Femur (tissue), 1 donor: ENCODE measurements around the gene ATF3.

ENCODE experiments used
- DNase-seq: peaks from one replicate; pipeline ENCODE4 v3.0.0-alpha.2; 2017

ATF3 gene

GRCh38 chr1:212609701-212610574 is 1.4 kb downstream of the ATF3 start:
- DNase-seq: no peak

DNA sequence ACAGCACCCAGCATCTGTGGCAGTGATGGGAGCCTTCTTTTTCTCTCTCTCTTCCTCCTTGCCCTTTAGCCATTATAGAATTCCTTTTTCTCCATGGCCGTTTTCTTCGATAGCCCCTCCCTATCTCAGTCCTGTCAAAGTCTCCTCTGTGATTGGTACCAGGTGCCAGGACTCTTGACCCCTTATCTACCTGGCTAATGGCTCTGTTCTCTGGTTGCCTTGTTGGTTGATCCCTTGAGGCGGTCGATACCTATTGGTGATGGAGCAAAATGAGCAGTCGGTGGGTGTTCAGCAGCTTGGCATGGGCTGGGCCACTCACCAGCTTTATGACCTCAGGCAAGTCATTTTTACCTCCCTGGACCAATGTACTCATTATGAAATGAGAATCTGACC is 2.0 kb downstream of the ATF3 start:
- no peak for DNase-seq

DNA sequence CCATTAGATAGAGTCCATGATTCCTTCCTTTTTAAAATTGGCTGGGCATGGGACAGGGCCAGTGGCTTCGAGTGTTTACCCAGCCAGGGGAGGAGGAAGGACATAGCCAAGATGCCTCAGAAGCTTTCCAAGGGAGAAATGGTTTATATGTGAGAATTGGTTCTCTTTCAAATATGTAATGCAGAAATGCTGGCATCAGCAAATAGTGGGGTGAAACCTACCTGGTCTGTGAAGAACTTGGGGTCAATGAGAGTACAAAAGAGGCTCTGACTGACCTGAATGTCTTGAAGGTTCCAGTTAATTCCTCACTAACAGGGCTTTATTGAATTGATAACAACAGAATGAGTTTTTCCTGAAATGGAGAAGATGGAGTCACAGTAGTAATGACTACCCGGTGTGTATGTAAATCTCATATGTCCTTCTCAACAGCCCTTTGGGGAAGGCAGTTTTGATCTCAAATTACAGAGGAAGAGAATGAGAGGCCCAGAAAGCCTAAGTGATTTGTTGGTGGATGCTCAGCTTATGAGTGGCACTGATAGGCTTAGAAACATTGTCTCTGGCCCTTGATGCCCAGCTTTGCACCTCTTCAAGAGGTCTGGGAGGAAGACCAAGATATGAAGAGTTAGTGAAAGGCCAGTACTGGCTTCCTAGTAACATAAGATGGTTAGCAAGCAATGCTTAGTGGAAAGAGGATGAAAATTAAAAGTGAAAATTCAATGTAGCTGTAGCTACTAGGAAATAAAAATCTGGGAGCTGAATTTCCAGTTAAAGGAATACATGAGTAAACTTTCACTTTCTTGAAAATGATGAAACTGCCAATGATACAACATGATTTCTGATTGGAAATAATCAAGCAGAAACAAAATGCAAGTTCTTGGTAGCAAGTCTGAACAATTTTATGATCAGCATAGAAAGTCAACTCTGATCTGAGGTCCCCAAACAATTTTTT is 2.7 kb downstream of the ATF3 start:
- DNase-seq: no peak

DNA sequence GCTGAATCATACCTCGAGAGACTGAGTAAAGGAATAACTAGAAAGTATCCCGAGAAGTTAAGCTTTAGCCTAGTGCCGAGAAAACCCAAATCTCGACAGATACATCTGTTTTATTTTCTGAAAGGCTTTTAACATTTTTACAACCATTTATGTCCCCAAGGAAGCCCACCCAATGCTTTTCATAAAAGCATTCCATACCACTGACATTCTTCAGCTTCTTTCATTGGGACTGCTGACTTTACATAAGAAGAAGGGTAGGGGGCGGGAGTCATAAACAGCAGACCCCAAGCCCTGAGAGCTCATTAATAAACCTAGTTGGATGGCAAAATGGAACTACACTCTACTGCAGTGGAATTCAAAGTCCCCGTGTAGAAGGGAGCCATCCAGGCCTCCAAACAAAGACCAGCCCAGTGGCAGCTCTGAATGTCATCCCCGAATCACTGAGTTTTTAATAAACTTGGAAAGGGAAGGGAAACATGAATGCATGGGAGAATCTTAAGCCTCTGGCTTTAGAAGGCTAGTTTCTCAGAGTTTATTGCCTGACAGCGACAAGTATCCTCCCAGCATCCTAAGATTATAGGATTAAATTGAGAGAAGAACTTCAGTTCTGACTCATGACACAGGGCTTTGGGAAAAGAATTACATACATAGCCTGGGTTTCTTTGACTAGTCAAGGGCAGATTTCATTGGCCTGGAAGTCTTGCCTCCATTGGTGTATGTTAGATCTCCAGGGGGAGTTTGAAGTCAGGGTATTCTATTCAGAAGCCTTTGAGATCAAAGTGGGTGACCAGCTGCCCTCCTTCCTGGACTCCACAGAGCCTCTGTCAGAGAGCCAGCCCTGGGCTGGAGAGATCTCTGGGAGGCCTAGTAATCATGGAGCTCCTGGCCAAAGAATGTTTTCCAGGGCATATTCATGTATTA is 3.7 kb downstream of the ATF3 start:
- no peak for DNase-seq

- no peak for DNase-seq
Measured at GRCh38 chr1:212613440-212614335, 5.1 kb downstream of the ATF3 start.

DNA sequence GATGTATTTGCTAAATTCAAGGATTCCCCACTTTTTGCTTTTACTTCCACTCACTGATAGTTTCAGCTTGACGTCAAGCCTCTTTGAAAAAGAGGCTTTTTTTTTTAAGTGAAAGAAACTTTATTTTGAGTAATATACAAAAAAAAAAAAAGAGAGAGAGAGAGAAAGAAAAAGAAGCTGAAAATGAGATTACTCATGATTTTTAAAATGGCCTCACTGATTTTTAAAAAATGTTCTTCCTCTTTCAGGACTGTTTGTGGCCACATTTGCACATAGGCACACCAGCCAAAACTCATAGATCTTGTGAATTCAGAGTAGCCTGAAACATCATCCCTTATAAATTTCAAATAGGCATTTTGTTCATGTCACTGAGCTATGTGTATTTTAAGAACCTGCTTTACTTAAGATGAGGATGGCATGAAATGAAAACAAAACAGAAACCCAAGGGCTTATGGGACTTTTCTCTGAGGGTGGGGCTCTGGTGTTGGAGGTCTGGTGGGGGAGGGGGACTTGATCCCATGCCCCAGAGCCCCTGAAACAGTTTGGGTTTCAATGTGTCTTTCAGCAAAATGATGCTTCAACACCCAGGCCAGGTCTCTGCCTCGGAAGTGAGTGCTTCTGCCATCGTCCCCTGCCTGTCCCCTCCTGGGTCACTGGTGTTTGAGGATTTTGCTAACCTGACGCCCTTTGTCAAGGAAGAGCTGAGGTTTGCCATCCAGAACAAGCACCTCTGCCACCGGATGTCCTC is 6.1 kb downstream of the ATF3 start:
- DNase-seq: no peak

GRCh38 chr1:212615201-212615470 is 6.6 kb downstream of the ATF3 start:
- DNase-seq: no peak

- DNase-seq: no peak
Measured at GRCh38 chr1:212618466-212619210, 10.1 kb downstream of the ATF3 start.

DNA sequence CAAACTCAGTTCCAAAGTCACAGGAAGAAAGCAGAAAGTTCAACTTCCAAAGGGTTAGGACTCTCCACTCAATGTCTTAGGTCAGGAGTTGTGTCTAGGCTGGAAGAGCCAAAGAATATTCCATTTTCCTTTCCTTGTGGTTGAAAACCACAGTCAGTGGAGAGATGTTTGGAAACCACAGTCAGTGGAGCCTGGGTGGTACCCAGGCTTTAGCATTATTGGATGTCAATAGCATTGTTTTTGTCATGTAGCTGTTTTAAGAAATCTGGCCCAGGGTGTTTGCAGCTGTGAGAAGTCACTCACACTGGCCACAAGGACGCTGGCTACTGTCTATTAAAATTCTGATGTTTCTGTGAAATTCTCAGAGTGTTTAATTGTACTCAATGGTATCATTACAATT is 11.7 kb downstream of the ATF3 start:
- DNase-seq: no peak

DNA sequence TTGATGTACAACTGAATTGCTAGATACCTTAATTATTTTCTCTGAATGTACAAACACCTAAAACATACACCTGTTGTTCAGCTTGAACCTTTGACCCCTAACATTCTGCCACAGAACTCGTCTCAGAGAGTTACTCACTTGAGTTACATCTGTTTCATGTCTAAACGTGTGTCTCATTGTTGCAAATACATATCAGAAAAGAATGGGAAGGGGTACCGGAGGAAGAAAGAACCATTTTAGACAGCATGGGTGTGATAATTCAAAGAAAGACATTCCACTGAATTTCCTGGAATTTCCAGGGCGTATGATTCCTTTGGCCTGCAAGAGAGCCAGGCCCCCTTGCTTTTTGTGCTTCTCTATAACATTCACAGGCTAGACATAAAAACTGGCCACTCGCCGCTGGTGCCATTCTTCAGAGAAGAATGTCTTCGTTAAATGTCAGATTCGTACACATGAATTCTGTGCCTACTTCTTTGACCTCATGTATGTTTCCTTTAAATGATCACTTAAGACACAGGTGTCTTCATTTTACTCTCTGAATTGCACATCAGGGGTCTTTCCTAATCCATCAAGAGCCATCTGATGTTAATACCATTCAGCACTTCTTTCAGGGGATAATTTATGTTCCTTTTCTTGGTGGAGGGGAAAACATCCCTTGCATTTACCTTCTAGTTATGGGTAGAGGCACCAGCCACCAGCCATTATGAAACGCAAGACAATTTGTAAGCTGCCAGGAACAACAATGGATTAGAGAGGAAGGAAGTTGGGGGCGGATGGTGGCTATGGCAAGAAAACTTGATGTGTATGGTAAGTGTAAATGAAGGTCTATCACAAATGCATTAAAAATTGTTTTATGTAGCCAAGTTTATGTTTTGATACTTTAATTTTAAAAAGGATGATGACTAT is 12.7 kb downstream of the ATF3 start:
- no peak for DNase-seq

- DNase-seq: no peak
Measured at GRCh38 chr1:212621949-212622305, 13.4 kb downstream of the ATF3 start.

DNA sequence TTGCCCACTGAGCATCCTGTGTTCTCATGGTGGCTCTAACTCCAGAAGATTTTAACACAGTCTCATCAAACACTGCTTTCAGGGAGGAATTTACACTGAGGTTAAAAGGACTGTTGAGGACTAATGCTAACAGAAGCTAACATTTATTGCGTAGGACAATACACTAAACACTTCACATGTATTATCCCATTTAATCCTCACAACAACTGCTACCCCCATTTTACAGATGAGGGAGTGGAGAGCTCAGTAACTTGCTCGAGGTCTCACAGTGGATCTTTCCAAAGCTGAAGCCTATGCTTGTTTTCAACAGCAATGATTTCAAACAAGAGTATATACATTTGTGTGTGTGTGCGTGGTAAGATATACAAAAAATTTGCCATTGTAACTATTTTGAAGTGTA is 13.9 kb downstream of the ATF3 start:
- no peak for DNase-seq

- DNase-seq: no peak
Measured at GRCh38 chr1:212622906-212623305, 14.3 kb downstream of the ATF3 start.

DNA sequence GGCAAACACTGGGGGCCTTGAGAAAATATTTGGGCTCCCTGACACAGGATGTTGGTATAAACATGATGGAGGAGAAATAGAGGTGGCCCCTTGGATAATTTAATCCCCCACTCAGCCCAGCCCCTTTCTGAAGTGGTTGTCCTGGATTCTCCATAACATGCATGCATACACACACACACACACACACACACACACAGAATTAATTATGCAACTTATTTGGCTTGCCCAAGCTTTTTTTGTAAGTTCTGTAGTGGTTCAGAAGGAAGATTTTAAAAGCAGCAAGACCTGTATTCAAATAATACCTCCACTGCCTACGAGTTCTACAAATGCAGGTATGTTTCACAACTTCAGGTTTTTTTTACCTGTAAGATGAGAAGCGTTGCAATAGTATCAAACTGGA is 15.0 kb downstream of the ATF3 start:
- no peak for DNase-seq

DNA sequence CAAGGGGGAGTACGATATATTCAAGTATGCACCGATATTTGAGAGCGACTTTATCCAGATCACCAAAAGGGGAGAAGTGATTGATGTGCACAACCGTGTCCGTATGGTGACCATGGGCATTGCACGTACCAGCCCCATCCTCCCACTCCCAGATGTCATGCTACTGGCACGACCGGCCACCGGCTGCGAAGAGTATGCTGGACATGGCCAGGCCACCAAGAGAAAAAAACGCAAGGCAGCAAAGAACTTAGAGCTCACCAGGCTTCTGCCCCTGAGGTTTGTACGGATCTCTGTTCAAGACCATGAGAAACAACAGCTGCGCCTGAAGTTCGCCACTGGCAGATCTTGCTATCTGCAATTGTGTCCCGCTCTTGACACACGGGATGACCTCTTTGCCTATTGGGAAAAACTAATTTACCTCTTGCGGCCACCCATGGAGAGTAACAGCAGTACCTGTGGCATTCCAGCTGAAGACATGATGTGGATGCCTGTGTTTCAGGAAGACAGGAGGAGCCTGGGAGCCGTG is 16.5 kb downstream of the ATF3 start:
- no peak for DNase-seq

DNA sequence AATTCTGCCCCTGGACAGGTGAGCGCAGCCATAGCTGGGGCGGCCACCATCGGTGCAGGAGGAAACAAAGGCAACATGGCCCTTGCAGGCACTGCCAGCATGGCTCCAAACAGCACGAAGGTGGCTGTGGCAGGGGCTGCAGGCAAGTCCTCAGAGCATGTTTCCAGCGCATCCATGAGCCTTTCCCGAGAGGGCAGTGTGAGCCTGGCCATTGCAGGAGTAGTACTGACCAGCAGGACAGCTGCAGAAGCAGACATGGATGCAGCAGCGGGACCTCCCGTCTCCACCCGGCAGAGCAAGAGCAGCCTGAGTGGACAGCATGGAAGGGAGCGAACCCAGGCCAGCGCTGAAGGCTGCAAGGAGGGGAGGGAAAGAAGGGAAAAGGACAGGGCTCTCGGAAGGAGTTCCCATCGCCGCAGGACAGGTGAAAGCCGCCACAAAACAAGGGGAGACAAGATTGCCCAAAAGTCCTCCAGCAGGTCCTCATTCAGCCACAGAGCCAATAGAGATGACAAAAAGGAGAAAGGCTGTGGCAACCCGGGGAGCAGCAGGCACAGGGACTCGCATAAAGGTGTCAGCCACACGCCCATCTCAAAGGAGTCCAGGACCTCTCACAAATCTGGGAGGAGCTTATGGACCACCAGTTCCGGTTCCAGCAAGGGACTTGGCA is 17.4 kb downstream of the ATF3 start:
- no peak for DNase-seq

GRCh38 chr1:212628046-212628445 is 19.5 kb downstream of the ATF3 start:
- DNase-seq: no peak

- DNase-seq: no peak
Measured at GRCh38 chr1:212628813-212629415, 20.4 kb downstream of the ATF3 start.
